Spleen (tissue), 13 donors: Measurements from ENCODE around the gene AKR1A1. TPM values are rescaled to one million over a fixed set of nuclear protein-coding genes. Genes with fewer than 3 reads are reported as not detected.

Source experiments
- DNase-seq: peaks from one replicate; pipeline ENCODE4 v3.0.0-alpha.2; 2020
- H3K27ac ChIP-seq, 8 donors: fragments of 200-600 bp; sonication (generic) in 7 of 8; 1 replicate in 4 of 8; 2 replicates in 4 of 8; pipeline versions ENCODE4 v1.5.0 to v1.8.0; 2016 to 2021; ENCODE audit warnings: inconsistent platforms in 4 of 8, mild to moderate bottlenecking in 4 of 8, moderate library complexity in 1 of 8
- H3K27me3 ChIP-seq, 7 donors: fragments of 200-600 bp; sonication (generic) in 6 of 7; replicated peaks in 1 of 7; 1 replicate in 4 of 7; 2 replicates in 3 of 7; pipeline versions ENCODE4 v1.5.0 to v1.8.0; 2016 to 2021; ENCODE audit warnings: inconsistent platforms in 3 of 7, mild to moderate bottlenecking in 1 of 7
- H3K36me3 ChIP-seq, 6 donors: fragments of 200-600 bp; sonication (generic) in 5 of 6; 1 replicate in 4 of 6; 2 replicates in 2 of 6; pipeline versions ENCODE4 v1.5.0 to v1.8.0; 2016 to 2021; ENCODE audit warnings: inconsistent platforms in 2 of 6
- H3K4me1 ChIP-seq, 6 donors: fragments of 200-600 bp; sonication (generic) in 5 of 6; 1 replicate in 3 of 6; 2 replicates in 3 of 6; pipeline versions ENCODE4 v1.5.0 to v1.8.0; 2016 to 2021; ENCODE audit warnings: inconsistent platforms in 3 of 6
- H3K4me3 ChIP-seq, 8 donors: fragments of 200-600 bp; sonication (generic) in 7 of 8; 1 replicate in 4 of 8; 2 replicates in 4 of 8; pipeline versions ENCODE4 v1.5.0 to v1.8.0; 2016 to 2021; ENCODE audit warnings: inconsistent platforms in 4 of 8, mild to moderate bottlenecking in 4 of 8, moderate library complexity in 2 of 8
- H3K9me3 ChIP-seq, 8 donors: fragments of 200-600 bp; sonication (generic) in 7 of 8; 1 replicate in 4 of 8; 2 replicates in 4 of 8; pipeline versions ENCODE4 v1.5.0 to v1.8.0; 2016 to 2021; ENCODE audit warnings: inconsistent platforms in 4 of 8
- POLR2A ChIP-seq, 3 donors: fragments of 450-650 bp; IDR thresholded peaks; one replicate each; pipeline ENCODE4 v1.5.1; 2017; ENCODE audit warnings: antibody characterized with exemption in 3 of 3, mild to moderate bottlenecking in 1 of 3
- POLR2AphosphoS5 ChIP-seq, 3 donors: sonication (generic); formaldehyde crosslinking; IDR thresholded peaks; one replicate each; pipeline ENCODE4 v1.5.1; 2017; ENCODE audit warnings: antibody characterized with exemption in 3 of 3
- WGBS, 5 donors: extraction: QIAGEN DNeasy Blood & Tissue Kit in 3 of 5; methylation state at CpG; one replicate each; pipeline versions ENCODE4 v1.1.5 to v1.1.7; 2013 to 2018; 5-methylcytosine and 5-hydroxymethylcytosine counted together
- intact Hi-C: fragments of 100-400 bp; cut with DNase I; formaldehyde crosslinking; loops from one replicate; pipeline ENCODE4 v1.15.0; 2023; ENCODE audit warnings: low total_unique reads
- long read RNA-seq, 2 donors: transcript quantifications; one replicate each; lab custom pipeline, GENCODE V29; 2026
- polyA plus RNA-seq, 3 donors: library from polyadenylated mRNA; stranded (reverse); fragments of 200-250 nt; gene quantifications; one replicate each; pipeline ENCODE4 v1.2.1, GENCODE V29; 2013
- total RNA-seq, 7 donors: library from RNA; depleted of rRNA in 3 of 7; stranded (reverse); fragments of >200 nt in 3 of 7; fragmentation: NEBNext Ultra II Directional in 4 of 7; extraction: Animal tissue kit (Norgen Biotek cat#: 25700) in 4 of 7; gene quantifications; one replicate each; pipeline versions ENCODE4 v1.1.0 to v1.2.1, GENCODE V29; 2016 to 2021
- TF ChIP-seq, protein P1 (sequence below), 11 experiments: fragments of 200-600 bp in 7 of 11; fragments of 450-650 bp in 4 of 11; sonication (generic) in 4 of 11; IDR thresholded peaks in 8 of 11; conservative IDR thresholded peaks in 3 of 11; 1 replicate in 7 of 11; 2 replicates in 4 of 11; pipeline versions ENCODE4 v1.4.0 to v1.8.0; 2016 to 2021; ENCODE audit warnings: antibody characterized with exemption in 11 of 11, inconsistent platforms in 4 of 11, mild to moderate bottlenecking in 1 of 11
- donor health status: healthy with polysubstance abuse.
- donor health status: DM: no; HTN: no; CAD: no; lungs with moderate emphysema.
- donor health status: DM: no; HTN: no; CAD: no.
- donor health status: Bipolar disorder and iron deficiency.
- donor health status: healthy.
- donor health status: DM: no; HTN: no; CAD: no.
- donor health status: DM: yes; HTN: yes; CAD: no.

The AKR1A1 gene
- total RNA-seq (100 to 1,000 TPM in 5 of 7 donors, 10 to 100 TPM in 2; 68.8 to 147 (median 123) TPM), polyA plus RNA-seq (100 to 1,000 TPM; 132 to 150 (median 142) TPM)
- long read RNA-seq, donor 1, transcript AKR1A1-201 (9 exons, 1,166 nt) = major isoform, 41 of 109 reads
- long read RNA-seq, donor 1, transcript AKR1A1-202 (10 exons, 1,818 nt) = minor isoform, 11 of 109 reads
- long read RNA-seq, donor 1, partial matches to known transcripts = 49 of 109 reads
- long read RNA-seq, donor 1, other reads (novel, unspliced or antisense) = 0 of 109 reads
- long read RNA-seq, donor 2, transcript AKR1A1-206 (3 exons, 630 nt) = minor isoform, 5 of 86 reads
- long read RNA-seq, donor 2, transcript AKR1A1-214 (10 exons, 1,360 nt) = minor isoform, 7 of 86 reads
- long read RNA-seq, donor 2, transcript AKR1A1-202 (10 exons, 1,818 nt) = minor isoform, 11 of 86 reads
- long read RNA-seq, donor 2, transcript AKR1A1-201 (9 exons, 1,166 nt) = major isoform, 23 of 86 reads
- long read RNA-seq, donor 2, partial matches to known transcripts = 34 of 86 reads
- long read RNA-seq, donor 2, other reads (novel, unspliced or antisense) = 0 of 86 reads

DNA sequence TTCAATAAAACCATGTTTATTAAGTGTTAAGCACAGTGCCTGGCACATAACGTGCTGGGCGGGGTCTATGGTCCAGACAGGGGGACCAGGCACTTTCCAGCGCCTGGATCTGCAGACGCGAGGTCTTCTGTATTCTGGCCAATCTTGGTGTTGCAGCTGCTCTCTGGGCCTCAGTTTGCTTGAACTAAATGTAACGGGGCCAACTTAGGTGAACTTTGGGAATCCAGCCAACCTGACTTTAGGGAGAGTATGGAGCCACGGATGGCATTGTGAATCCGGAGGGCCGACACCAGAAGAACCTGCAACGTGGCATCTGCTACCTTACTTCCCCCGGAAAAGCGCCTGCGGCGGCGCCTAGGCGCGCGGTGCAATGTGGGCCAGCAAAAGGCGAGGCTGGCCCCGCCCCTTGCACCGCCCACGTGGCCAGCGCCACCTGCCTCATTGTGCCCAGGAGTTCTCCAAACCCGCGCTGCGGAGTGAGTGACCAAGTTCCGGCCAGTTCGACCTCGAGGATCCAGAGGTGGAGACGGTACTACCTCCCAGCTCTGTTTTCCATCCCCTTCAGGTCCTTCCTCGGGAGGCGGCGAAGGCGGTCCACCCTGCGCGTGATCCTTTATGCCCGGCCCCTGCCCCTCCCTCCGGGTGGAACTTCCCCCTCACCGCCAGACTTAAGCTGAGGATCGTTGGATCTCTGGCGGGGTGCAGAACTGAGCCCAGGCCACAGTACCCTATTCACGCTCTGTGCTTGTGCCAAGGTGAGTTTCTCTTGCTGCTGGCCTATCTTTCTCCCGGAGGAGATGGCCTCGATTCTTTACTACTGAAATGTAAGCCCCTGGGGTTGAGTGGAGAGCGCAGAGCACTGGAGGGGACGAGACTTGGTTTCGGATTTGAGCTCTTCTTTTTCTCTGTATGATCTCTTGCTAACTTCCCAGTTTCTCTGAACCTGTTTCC, at the start of gene AKR1A1:
Gene AKR1A1, plus strand, starts transcription at position 426 of the 951 bp plus-strand sequence. CDS start 10,969 bp downstream, outside the sequence.
- peaks cover 13 to 41% (median 29%) of the 10 kb centered on the region in 6 donors for H3K4me1 ChIP-seq
- TF ChIP-seq, protein P1, sequence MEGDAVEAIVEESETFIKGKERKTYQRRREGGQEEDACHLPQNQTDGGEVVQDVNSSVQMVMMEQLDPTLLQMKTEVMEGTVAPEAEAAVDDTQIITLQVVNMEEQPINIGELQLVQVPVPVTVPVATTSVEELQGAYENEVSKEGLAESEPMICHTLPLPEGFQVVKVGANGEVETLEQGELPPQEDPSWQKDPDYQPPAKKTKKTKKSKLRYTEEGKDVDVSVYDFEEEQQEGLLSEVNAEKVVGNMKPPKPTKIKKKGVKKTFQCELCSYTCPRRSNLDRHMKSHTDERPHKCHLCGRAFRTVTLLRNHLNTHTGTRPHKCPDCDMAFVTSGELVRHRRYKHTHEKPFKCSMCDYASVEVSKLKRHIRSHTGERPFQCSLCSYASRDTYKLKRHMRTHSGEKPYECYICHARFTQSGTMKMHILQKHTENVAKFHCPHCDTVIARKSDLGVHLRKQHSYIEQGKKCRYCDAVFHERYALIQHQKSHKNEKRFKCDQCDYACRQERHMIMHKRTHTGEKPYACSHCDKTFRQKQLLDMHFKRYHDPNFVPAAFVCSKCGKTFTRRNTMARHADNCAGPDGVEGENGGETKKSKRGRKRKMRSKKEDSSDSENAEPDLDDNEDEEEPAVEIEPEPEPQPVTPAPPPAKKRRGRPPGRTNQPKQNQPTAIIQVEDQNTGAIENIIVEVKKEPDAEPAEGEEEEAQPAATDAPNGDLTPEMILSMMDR (IDR thresholded peaks at IDR 0.05 in 8 of 11, conservative IDR thresholded peaks at IDR 0.05 in 3 of 11) = peak in 4 of 11 experiments; percentile 14 to 52 (median 26)
- TF ChIP-seq POLR2AphosphoS5 (IDR thresholded peaks at IDR 0.05) (peak; percentile 85 to 91 (median 90)), POLR2A (IDR thresholded peaks at IDR 0.05) (no peak)
- 2 to 3% (median 2%) methylated on average over 42 to 47 of the region's 47 CpGs for WGBS, 5 donors
- intact Hi-C loops = no loop called here
- H3K27ac ChIP-seq = peak within 1 kb of the TSS; percentile 43 to 94 (median 91)
- H3K36me3 ChIP-seq = peaks cover 0 to 32% (median 5%) of the 10 kb centered on the region in 6 donors
- peak; percentile 98 for DNase-seq
- no peaks in the 10 kb centered on the region for H3K27me3 ChIP-seq
- no peaks in the 10 kb centered on the region for H3K9me3 ChIP-seq
- H3K4me3 ChIP-seq = peak within 1 kb of the TSS; percentile 69 to 94 (median 86)

DNA sequence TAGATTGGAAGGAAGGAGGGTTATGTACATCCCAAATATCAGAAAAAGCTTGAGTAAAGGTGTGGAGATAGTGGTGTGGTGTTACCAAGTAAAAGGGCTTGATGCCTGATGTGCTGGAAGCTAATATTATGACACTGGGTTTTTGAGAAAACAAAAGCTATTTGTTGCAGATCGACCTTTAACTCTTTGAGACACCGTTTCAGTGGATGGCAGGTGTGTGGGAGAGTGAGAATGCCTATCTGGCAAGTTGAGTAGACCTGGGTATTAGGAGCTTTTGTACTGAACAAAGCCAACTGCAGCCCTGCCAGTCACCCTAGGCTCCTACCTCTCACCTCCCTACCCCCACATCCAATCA, 49.1 kb upstream of the AKR1A1 start:
- Histone ChIP-seq H3K4me1 (peaks cover 10 to 35% (median 25%) of the 10 kb centered on the region in 6 donors), H3K4me3 (no peak overlapping the region), H3K36me3 (no peaks in the 10 kb centered on the region), H3K9me3 (no peaks in the 10 kb centered on the region), H3K27ac (no peak overlapping the region), H3K27me3 (no peaks in the 10 kb centered on the region)
- intact Hi-C loops = no loop called here
- 76 to 85% (median 82%) methylated on average over 2 of the region's 2 CpGs for WGBS, 5 donors
- TF ChIP-seq, protein P1 (IDR thresholded peaks at IDR 0.05 in 8 of 11, conservative IDR thresholded peaks at IDR 0.05 in 3 of 11) = no peak
- TF ChIP-seq POLR2AphosphoS5 (IDR thresholded peaks at IDR 0.05) = no peak
- DNase-seq = no peak

DNA sequence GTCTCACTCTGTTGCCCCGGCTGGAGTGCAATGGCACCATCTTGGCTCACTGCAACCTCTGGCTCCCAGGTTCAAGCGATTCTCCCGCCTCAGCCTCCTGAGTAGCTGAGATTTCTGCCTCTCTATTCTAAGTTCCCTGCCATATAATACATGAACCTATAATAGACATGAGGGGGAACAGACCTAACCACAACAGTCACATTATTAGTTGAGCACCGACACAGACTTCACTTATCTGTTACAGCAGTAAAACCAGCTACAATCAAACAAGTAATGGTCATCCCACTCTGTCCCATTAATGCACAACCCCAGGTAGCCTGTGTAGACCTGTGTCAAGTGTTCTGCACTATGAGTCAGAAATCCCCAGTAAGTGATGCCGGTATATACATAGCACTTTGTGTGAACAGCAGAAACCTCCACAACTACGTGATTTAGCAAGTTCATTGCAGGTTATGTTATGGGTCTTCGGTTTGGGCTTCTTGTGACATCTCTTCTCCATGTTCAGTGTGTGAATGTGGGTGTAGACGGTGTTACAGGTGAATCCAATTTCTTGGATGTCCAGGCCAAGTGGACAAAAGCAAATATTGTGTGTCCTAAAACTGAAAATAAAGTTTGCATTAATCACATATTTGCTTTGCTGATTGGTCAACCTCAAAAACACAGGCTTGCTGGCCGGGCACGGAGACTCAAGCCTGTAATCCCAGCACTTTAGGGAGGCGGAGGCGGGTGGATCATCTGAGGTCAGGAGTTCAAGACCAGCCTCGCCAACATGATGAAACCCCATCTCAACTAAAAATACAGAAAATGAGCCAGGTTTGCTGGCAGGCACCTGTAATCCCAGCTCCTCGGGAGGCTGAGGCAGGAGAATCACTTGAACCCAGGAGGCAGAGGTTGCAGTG, 46.9 kb upstream of the AKR1A1 start:
- WGBS, 5 donors = 87 to 93% (median 89%) methylated on average over 14 of the region's 14 CpGs
- TF ChIP-seq, protein P1 (IDR thresholded peaks at IDR 0.05 in 8 of 11, conservative IDR thresholded peaks at IDR 0.05 in 3 of 11) = no peak
- no peak for TF ChIP-seq POLR2AphosphoS5 (IDR thresholded peaks at IDR 0.05)
- no peak for TF ChIP-seq POLR2A (IDR thresholded peaks at IDR 0.05)
- no peak for DNase-seq
- Histone ChIP-seq H3K36me3 (peaks cover 0 to 16% (median 6%) of the 10 kb centered on the region in 6 donors), H3K4me1 (peaks cover 10 to 31% (median 23%) of the 10 kb centered on the region in 6 donors), H3K27me3 (no peaks in the 10 kb centered on the region), H3K27ac (no peak overlapping the region), H3K9me3 (no peaks in the 10 kb centered on the region), H3K4me3 (no peak overlapping the region)
- intact Hi-C loops = no loop called here
